HG02938 (cell line): ENCODE data around the gene TSHR.
"Not testable (repeated sequence)": the region's sequence is repeated elsewhere in the genome, so short reads cannot be mapped to it uniquely, and the experiment has no call there.

Experiments
- ATAC-seq: cut with Tn5 transposase; IDR thresholded peaks from one replicate; pipeline ENCODE4 v1.9.1; 2021; ENCODE audit warnings: mild to moderate bottlenecking, moderate library complexity; ENCODE audit not compliant: unreplicated experiment

The TSHR gene

GRCh38 chr14:80955416-80955941, at the start of gene TSHR:
TSS of gene TSHR (plus strand) at chr14:80955621. CDS start at chr14:80955681, 60 bp downstream.
- no peak for ATAC-seq

- no peak for ATAC-seq
Measured at GRCh38 chr14:80906336-80906735, 49.1 kb upstream of the TSHR start.

GRCh38 chr14:80906946-80907345, 48.5 kb upstream of the TSHR start:
- ATAC-seq = no peak

GRCh38 chr14:80912013-80912412, 43.4 kb upstream of the TSHR start:
- ATAC-seq = not testable (repeated sequence)

- no peak for ATAC-seq
Measured at GRCh38 chr14:80919622-80920021, 35.8 kb upstream of the TSHR start.

GRCh38 chr14:80923368-80923767, 32.1 kb upstream of the TSHR start:
- no peak for ATAC-seq

- ATAC-seq = no peak
Measured at GRCh38 chr14:80924365-80925103, 30.9 kb upstream of the TSHR start.

GRCh38 chr14:80926397-80927082, 28.9 kb upstream of the TSHR start:
- no peak for ATAC-seq

GRCh38 chr14:80927083-80927989, 28.1 kb upstream of the TSHR start:
- ATAC-seq = no peak

GRCh38 chr14:80930095-80930494, 25.3 kb upstream of the TSHR start:
- ATAC-seq = no peak

GRCh38 chr14:80930836-80931389, 24.5 kb upstream of the TSHR start:
- ATAC-seq = peak; percentile 99

- no peak for ATAC-seq
Measured at GRCh38 chr14:80933282-80933681, 22.1 kb upstream of the TSHR start.

- no peak for ATAC-seq
Measured at GRCh38 chr14:80933686-80934085, 21.7 kb upstream of the TSHR start.

- no peak for ATAC-seq
Measured at GRCh38 chr14:80940146-80940545, 15.3 kb upstream of the TSHR start.

- ATAC-seq = peak; percentile 96
Measured at GRCh38 chr14:80941241-80942185, 13.9 kb upstream of the TSHR start, which contains the start of gene CEP128. TSS of gene CEP128 (minus strand) at chr14:80941738.

- ATAC-seq = no peak
Measured at GRCh38 chr14:80942191-80942600, 13.2 kb upstream of the TSHR start.

- no peak for ATAC-seq
Measured at GRCh38 chr14:80944861-80945617, 10.4 kb upstream of the TSHR start.

GRCh38 chr14:80946187-80946586, 9.2 kb upstream of the TSHR start:
- ATAC-seq = no peak

- ATAC-seq = no peak
Measured at GRCh38 chr14:80946797-80947196, 8.6 kb upstream of the TSHR start.
